GM21515 (cell line): ENCODE results near the gene GTF3C5.
"Not testable (repeated sequence)": the region's sequence is repeated elsewhere in the genome, so short reads cannot be mapped to it uniquely, and the experiment has no call there.

ENCODE experiments used
- ATAC-seq: cut with Tn5 transposase; IDR thresholded peaks from one replicate; pipeline ENCODE4 v1.9.1; 2021; ENCODE audit not compliant: unreplicated experiment

Gene GTF3C5

GRCh38 chr9:133067006-133067405, 36.2 kb downstream of the GTF3C5 start:
- ATAC-seq = no peak

- no peak for ATAC-seq
Observed at GRCh38 chr9:133067813-133068212, 37.0 kb downstream of the GTF3C5 start.

- not testable (repeated sequence) for ATAC-seq
Observed at GRCh38 chr9:133068431-133068830, 37.6 kb downstream of the GTF3C5 start.

GRCh38 chr9:133070500-133070961, 39.7 kb downstream of the GTF3C5 start:
- not testable (repeated sequence) for ATAC-seq

GRCh38 chr9:133070985-133071384, 40.2 kb downstream of the GTF3C5 start:
- ATAC-seq = not testable (repeated sequence)

- ATAC-seq = no peak
Observed at GRCh38 chr9:133071484-133072150, 40.8 kb downstream of the GTF3C5 start.

- ATAC-seq = not testable (repeated sequence)
Observed at GRCh38 chr9:133072210-133072609, 41.4 kb downstream of the GTF3C5 start.

- no peak for ATAC-seq
Observed at GRCh38 chr9:133073086-133074014, 42.6 kb downstream of the GTF3C5 start.

GRCh38 chr9:133074111-133074651, 43.4 kb downstream of the GTF3C5 start:
- ATAC-seq = no peak

- no peak for ATAC-seq
Observed at GRCh38 chr9:133075925-133076630, 45.3 kb downstream of the GTF3C5 start.

GRCh38 chr9:133076691-133077090, 45.9 kb downstream of the GTF3C5 start:
- ATAC-seq = no peak

GRCh38 chr9:133078486-133078885, 47.7 kb downstream of the GTF3C5 start:
- no peak for ATAC-seq

GRCh38 chr9:133080161-133080560, 49.4 kb downstream of the GTF3C5 start:
- ATAC-seq = no peak

- not testable (repeated sequence) for ATAC-seq
Observed at GRCh38 chr9:133080786-133081779, 50.3 kb downstream of the GTF3C5 start.

GRCh38 chr9:133081957-133082644, 51.3 kb downstream of the GTF3C5 start:
- ATAC-seq = not testable (repeated sequence)

GRCh38 chr9:133083688-133084087, 52.9 kb downstream of the GTF3C5 start:
- not testable (repeated sequence) for ATAC-seq

GRCh38 chr9:133086212-133086860, 55.5 kb downstream of the GTF3C5 start:
- not testable (repeated sequence) for ATAC-seq

GRCh38 chr9:133086894-133087293, 56.1 kb downstream of the GTF3C5 start:
- ATAC-seq = no peak
